ENCODE data around the gene L3MBTL2. TPM values are rescaled to one million over a fixed set of nuclear protein-coding genes. Genes with fewer than 3 reads are reported as not detected.

The L3MBTL2 gene
- total and polyA plus RNA-seq, 9 donors = 13.0 to 19.4 (median 15.2) TPM

DNA sequence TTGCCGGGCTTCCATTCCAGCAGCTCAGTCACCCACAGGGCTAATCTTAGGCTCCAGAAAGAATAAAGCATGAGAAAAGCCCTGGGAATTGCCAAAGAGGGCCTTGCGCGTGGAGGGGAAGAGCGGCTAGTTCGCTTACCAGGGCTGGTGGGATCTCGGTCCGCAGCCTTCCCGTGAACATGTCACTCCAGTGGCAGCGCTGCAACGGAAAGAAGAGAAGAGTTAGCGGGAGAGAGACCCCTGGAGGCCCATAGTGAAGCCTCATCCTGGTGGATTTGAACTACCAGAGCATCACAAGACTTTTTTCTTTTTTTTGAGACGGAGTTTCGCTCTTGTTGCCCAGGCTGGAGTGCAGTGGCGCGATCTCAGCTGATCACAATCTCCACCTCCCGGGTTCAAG is 62.8 kb downstream of the L3MBTL2 start:
- DNase-seq = no peak
- Histone ChIP-seq H3K4me1 (ENCODE audit: control insufficient read depth, insufficient read depth, low read length) (no peaks in the 10 kb centered on the region), H3K4me3 (ENCODE audit: low read length) (no peak overlapping the region), H3K9me3 (replicated peaks; ENCODE audit: control insufficient read depth, low read depth, low read length) (no peaks in the 10 kb centered on the region), H3K27ac (ENCODE audit: low read length) (no peak overlapping the region), H3K36me3 (ENCODE audit: control insufficient read depth, insufficient read depth, low read length) (peaks cover 80% of the 10 kb centered on the region), H3K27me3 (ENCODE audit: control insufficient read depth, insufficient read depth, low read length) (no peaks in the 10 kb centered on the region)
- 92% methylated on average over 14 of the region's 16 CpGs for WGBS (ENCODE audit: insufficient coverage)

DNA sequence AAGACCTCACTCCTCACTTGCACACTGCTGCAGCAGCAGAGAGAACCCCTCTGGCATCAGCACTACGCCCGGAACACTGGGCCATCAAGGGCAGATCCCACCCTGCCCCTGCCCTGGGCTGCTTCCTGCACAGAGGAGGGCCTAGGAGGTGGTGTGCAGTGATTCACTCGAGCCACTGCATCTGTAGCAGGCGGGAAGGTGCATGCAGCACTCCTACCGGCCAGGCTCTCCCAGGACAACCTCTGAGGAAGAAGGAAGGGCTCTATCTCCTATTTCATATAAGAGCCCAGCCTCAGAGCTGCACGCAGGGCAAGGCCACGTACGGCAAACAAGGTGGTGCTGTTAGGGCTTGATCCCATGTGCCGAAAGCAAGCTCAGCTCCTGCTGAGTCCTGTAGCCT is 66.7 kb downstream of the L3MBTL2 start:
- Histone ChIP-seq H3K9me3 (replicated peaks; ENCODE audit: control insufficient read depth, low read depth, low read length) (no peaks in the 10 kb centered on the region), H3K4me1 (ENCODE audit: control insufficient read depth, insufficient read depth, low read length) (no peaks in the 10 kb centered on the region), H3K27ac (ENCODE audit: low read length) (no peak overlapping the region), H3K27me3 (ENCODE audit: control insufficient read depth, insufficient read depth, low read length) (no peaks in the 10 kb centered on the region), H3K36me3 (ENCODE audit: control insufficient read depth, insufficient read depth, low read length) (peaks cover 75% of the 10 kb centered on the region), H3K4me3 (ENCODE audit: low read length) (no peak overlapping the region)
- 100% methylated on average over 3 of the region's 9 CpGs for WGBS (ENCODE audit: insufficient coverage)
- no peak for DNase-seq

DNA sequence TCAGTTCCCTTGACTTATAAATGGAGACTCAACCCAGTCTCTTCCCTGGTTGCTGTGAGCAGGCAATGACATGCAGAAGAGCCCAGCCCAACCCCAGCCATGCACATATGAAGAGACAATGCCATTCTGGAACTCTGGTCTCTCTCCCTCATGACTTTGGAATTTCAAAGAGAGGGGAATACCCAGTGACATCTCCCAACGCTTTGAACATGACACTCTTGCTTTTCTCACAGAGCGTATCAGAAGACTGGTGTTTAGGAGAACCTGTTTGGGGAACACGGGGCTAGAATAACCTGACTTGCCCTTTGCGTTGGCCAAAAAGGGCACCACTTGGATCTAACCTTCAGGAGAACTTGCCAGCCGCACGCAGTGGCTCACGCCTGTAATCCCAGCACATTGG is 68.0 kb downstream of the L3MBTL2 start:
- Histone ChIP-seq H3K4me1 (ENCODE audit: control insufficient read depth, insufficient read depth, low read length) (no peaks in the 10 kb centered on the region), H3K27me3 (ENCODE audit: control insufficient read depth, insufficient read depth, low read length) (no peaks in the 10 kb centered on the region), H3K4me3 (ENCODE audit: low read length) (no peak overlapping the region), H3K9me3 (replicated peaks; ENCODE audit: control insufficient read depth, low read depth, low read length) (no peaks in the 10 kb centered on the region), H3K36me3 (ENCODE audit: control insufficient read depth, insufficient read depth, low read length) (peaks cover 74% of the 10 kb centered on the region), H3K27ac (ENCODE audit: low read length) (no peak overlapping the region)
- WGBS (ENCODE audit: insufficient coverage) = 98% methylated on average over 5 of the region's 7 CpGs
- DNase-seq = no peak

DNA sequence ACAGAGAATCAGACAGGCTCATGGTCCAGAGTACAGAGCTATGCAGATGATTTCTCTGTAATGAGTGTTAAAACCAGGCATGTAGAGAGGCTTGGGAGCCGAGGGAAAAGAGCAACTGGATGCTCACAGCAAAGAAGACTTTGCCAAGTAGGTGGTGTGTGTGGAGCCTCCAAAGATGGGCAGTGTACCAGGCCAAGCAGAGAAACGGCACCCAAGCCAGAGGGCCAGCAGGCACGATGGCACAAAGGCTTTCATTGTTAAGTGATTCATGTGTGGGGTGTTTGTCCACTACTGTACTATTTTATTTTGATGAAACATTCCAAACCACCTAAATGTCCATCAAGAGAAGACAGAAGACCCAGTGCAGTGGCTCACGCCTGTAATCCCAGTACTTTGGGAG is 69.7 kb downstream of the L3MBTL2 start:
- 100% methylated on average over 1 of the region's 4 CpGs for WGBS (ENCODE audit: insufficient coverage)
- peaks cover 78% of the 10 kb centered on the region for H3K36me3 ChIP-seq (ENCODE audit: control insufficient read depth, insufficient read depth, low read length)

DNA sequence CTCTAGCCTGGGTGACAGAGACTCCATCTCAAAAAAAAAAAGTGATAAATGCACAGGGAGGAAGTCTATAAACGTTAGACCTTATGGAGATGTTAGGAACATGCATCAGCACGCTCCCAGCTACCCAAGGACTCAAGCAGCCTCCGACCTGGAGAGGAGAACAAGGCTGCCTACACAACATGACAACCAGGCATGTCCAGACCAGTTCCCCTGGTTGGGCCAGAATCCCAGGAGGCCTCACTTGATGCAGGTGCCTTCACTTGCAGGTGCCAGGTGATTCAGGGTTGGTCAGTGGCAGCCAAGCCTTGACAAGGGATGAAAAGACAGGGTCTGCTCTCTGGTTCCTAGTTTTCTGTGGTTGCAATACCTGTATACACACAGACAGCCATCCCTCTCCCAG is 75.0 kb downstream of the L3MBTL2 start:
- DNase-seq = no peak

More for the DNA sequence above, 69.7 kb downstream of the L3MBTL2 start:
- Histone ChIP-seq H3K27me3 (ENCODE audit: control insufficient read depth, insufficient read depth, low read length) (no peaks in the 10 kb centered on the region), H3K4me3 (ENCODE audit: low read length) (no peak overlapping the region), H3K4me1 (ENCODE audit: control insufficient read depth, insufficient read depth, low read length) (no peaks in the 10 kb centered on the region), H3K27ac (ENCODE audit: low read length) (no peak overlapping the region), H3K9me3 (replicated peaks; ENCODE audit: control insufficient read depth, low read depth, low read length) (no peaks in the 10 kb centered on the region)
- DNase-seq = no peak

DNA sequence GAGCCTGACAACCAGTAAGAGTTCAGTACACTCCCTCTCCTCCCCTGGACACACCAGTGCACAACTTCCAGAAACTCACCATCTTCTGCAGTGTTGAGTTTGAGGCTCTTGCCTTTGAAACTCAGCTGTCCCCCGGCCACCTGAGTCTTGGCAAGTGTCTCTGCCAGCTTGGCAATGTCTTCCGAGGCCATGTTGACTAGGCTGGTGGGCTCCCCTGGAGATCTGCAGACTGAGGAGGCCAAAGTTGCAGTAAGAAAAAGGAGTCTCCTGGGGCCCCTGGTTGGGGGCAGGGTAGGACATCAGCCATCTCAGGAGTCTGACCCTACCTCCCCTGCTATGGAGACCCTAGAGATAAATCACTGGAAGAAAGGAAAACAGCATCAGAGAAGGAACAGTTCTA is 75.7 kb downstream of the L3MBTL2 start:
- Histone ChIP-seq H3K4me1 (ENCODE audit: control insufficient read depth, insufficient read depth, low read length) (peaks cover 9% of the 10 kb centered on the region), H3K9me3 (replicated peaks; ENCODE audit: control insufficient read depth, low read depth, low read length) (no peaks in the 10 kb centered on the region), H3K36me3 (ENCODE audit: control insufficient read depth, insufficient read depth, low read length) (peaks cover 62% of the 10 kb centered on the region), H3K4me3 (ENCODE audit: low read length) (no peak overlapping the region), H3K27ac (ENCODE audit: low read length) (no peak overlapping the region), H3K27me3 (ENCODE audit: control insufficient read depth, insufficient read depth, low read length) (no peaks in the 10 kb centered on the region)
- no peak for DNase-seq
- WGBS (ENCODE audit: insufficient coverage) = 82% methylated on average over 2 of the region's 2 CpGs

More for the DNA sequence above, 75.0 kb downstream of the L3MBTL2 start:
- WGBS (ENCODE audit: insufficient coverage) = 93% methylated on average over 2 of the region's 3 CpGs
- Histone ChIP-seq H3K4me1 (ENCODE audit: control insufficient read depth, insufficient read depth, low read length) (peaks cover 4% of the 10 kb centered on the region), H3K27ac (ENCODE audit: low read length) (no peak overlapping the region), H3K9me3 (replicated peaks; ENCODE audit: control insufficient read depth, low read depth, low read length) (no peaks in the 10 kb centered on the region), H3K36me3 (ENCODE audit: control insufficient read depth, insufficient read depth, low read length) (peaks cover 70% of the 10 kb centered on the region), H3K4me3 (ENCODE audit: low read length) (no peak overlapping the region), H3K27me3 (ENCODE audit: control insufficient read depth, insufficient read depth, low read length) (no peaks in the 10 kb centered on the region)

Other genes starting within 250 kb of the L3MBTL2 start
- 34.8 TPM for gene EP300, start 112.7 kb upstream of the L3MBTL2 start, total RNA-seq
- 10 to 100 TPM; 27.6 to 48.0 (median 33.8) TPM for gene EP300, start 112.7 kb upstream of the L3MBTL2 start, polyA plus RNA-seq (ENCODE audit: insufficient read depth in 1 of 8, insufficient read length in 8 of 8, low replicate concordance in 1 of 8)
- 4.7 TPM for gene CHADL, start 35.6 kb downstream of the L3MBTL2 start, total RNA-seq
- gene CHADL, start 35.6 kb downstream of the L3MBTL2 start, polyA plus RNA-seq (ENCODE audit: insufficient read depth in 1 of 8, insufficient read length in 8 of 8, low replicate concordance in 1 of 8) = 1 to 10 TPM; 2.8 to 5.4 (median 4.5) TPM
- 12.7 TPM for gene RANGAP1, start 80.9 kb downstream of the L3MBTL2 start, total RNA-seq
- gene RANGAP1, start 80.9 kb downstream of the L3MBTL2 start, polyA plus RNA-seq (ENCODE audit: insufficient read depth in 1 of 8, insufficient read length in 8 of 8, low replicate concordance in 1 of 8) = 10 to 100 TPM; 27.4 to 39.4 (median 32.3) TPM
- 25.6 TPM for gene ZC3H7B, start 96.2 kb downstream of the L3MBTL2 start, total RNA-seq
- gene ZC3H7B, start 96.2 kb downstream of the L3MBTL2 start, polyA plus RNA-seq (ENCODE audit: insufficient read depth in 1 of 8, insufficient read length in 8 of 8, low replicate concordance in 1 of 8) = 10 to 100 TPM; 32.7 to 55.0 (median 42.6) TPM
- 11.8 TPM for gene TEF, start 176.6 kb downstream of the L3MBTL2 start, total RNA-seq
- gene TEF, start 176.6 kb downstream of the L3MBTL2 start, polyA plus RNA-seq (ENCODE audit: insufficient read depth in 1 of 8, insufficient read length in 8 of 8, low replicate concordance in 1 of 8) = 10 to 100 TPM in 5 of 8 donors, 1 to 10 TPM in 3; 8.6 to 13.7 (median 10.3) TPM
- gene TOB2, start 241.5 kb downstream of the L3MBTL2 start, total RNA-seq = 23.1 TPM
- 10 to 100 TPM; 33.8 to 45.5 (median 39.6) TPM for gene TOB2, start 241.5 kb downstream of the L3MBTL2 start, polyA plus RNA-seq (ENCODE audit: insufficient read depth in 1 of 8, insufficient read length in 8 of 8, low replicate concordance in 1 of 8)

Measured in muscle of leg (tissue), 11 donors.